Measurements from ENCODE around the gene NT5C2.
"Not testable (repeated sequence)": the region's sequence is repeated elsewhere in the genome, so short reads cannot be mapped to it uniquely, and the experiment has no call there.

The NT5C2 gene

DNA sequence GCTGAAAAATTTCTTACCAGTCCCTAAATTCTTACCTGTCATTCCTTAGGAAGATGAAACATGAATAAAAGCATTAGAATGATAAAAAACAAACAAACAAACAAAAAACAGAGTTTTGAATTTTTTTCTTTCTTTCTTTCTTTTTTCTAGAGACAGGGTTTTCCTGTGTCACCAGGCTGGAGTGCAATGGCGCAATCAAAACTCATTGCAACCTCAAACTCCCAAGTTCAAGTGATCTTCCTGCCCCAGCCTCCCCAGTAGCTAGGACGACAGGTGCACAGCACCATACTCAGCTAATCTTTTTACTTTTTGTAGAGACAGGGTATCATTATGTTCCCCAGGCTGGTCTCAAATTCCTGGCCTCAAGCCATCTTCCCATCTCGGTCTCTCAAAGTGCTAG is 26.5 kb downstream of the NT5C2 start:
- no peak for DNase-seq (ENCODE audit: low read depth in 2 of 2, low spot score in 1 of 2)

DNA sequence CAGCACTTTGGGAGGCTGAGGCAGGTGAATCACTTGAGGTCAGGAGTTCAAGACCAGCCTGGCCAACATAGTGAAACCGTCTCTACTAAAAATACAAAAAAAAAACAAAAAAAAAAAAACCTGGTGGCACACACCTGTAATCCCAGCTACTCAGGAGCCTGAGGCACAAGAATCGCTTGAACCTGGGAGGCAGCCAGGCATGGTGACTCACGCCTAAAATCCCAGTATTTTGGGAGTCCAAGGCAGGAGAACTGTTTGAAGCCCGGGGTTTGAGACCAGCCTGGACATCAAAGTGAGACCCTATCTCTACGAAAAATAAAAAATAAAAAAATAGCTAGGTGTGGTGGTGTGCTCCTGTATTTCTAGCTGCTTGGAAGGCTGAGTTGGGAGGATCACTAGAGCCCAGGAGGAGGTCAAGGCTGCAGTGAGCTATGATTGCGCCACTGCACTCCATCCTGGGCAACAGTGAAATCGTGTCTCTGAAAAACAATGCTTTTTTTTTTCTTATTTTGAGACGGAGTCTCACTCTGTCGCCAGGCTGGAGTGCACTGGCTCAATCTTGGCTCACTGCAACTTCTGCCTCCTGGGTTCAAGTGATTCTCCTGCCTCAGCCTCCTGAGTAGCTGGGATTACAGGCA is 29.2 kb downstream of the NT5C2 start:
- DNase-seq (ENCODE audit: low read depth in 2 of 2, low spot score in 1 of 2): not testable (repeated sequence)

DNA sequence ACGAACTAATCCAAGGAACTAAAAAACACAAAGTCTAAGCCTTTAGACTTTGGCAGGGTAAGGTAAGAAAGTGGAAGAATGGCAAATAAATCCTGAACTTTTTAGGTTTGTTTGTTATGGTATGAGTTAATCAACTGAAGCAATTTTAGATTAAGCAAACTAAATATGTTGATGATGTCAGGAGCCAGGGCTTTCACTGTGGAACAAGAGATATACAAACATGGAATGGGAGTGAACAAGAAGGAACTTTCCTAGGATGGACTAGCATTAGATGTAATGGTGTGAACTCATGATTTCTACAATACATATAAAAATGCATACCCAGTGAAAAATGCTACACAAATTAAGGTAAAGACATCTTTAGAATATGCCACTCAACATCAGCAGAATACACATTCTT is 35.8 kb downstream of the NT5C2 start:
- no peak for DNase-seq (ENCODE audit: low read depth in 2 of 2, low spot score in 1 of 2)

DNA sequence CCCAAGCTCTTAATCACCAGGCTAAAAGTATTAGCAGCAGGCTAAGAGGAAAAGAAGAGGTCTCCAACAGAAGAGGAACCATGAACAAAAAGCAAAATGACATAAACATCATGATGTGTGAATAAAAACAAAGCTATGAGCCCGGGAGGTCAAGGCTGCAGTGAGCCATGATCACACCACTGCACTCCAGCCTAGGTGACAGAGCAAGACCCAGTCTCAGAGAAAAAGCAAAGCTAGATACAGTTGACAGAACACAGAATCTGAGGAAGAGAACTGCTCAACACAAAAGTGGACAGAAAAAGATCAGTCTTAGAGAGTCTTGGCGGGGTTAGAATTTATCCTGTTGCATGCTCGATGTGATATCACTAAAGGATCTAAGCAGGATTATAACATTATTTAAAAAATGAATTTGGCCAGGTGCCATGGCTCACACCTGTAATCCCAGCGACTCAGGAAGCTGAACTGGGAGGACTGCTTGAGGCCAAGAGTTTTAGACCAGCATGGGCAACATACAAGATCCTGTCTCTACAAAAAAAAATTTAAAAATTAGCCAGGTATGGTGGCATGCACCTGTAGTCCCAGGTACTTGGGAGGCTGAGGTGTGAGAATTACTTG is 37.5 kb downstream of the NT5C2 start:
- DNase-seq (ENCODE audit: low read depth in 2 of 2, low spot score in 1 of 2): no peak

DNA sequence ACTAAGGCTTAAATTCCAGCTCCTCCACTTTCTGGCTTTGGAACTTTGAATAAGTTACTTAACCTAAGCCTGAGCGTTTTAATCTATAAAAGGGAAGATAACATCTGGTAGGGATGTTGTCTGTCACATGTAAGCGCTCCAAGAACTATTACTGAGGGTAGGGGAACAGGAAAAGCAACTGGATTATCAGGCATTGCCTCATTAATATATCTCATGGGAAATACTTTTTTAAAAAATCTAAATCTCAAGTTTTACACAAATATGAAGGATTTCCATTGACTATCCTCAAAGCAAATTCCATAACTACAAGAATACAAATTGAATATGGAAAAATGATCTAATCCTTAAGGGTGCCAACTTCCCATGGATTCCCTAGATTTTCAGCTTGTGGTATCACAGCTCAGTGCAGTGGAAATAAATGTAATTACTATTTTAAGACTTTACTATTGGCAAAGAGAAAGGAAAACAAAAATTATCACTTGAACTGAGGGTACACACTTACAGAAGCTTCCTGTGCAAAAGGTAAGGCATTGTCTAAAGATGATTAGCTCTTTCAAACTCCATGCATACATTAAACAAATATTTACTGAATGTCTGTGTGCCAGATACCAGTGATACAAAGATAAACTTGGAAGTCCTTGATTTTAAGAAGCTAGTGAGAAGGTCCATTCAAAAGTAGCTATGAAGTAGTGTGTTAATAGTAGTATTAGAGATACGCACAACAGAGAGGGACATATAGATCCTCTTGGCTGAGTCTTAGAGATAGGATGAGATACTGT is 38.4 kb downstream of the NT5C2 start:
- DNase-seq (ENCODE audit: low read depth in 2 of 2, low spot score in 1 of 2): no peak

DNA sequence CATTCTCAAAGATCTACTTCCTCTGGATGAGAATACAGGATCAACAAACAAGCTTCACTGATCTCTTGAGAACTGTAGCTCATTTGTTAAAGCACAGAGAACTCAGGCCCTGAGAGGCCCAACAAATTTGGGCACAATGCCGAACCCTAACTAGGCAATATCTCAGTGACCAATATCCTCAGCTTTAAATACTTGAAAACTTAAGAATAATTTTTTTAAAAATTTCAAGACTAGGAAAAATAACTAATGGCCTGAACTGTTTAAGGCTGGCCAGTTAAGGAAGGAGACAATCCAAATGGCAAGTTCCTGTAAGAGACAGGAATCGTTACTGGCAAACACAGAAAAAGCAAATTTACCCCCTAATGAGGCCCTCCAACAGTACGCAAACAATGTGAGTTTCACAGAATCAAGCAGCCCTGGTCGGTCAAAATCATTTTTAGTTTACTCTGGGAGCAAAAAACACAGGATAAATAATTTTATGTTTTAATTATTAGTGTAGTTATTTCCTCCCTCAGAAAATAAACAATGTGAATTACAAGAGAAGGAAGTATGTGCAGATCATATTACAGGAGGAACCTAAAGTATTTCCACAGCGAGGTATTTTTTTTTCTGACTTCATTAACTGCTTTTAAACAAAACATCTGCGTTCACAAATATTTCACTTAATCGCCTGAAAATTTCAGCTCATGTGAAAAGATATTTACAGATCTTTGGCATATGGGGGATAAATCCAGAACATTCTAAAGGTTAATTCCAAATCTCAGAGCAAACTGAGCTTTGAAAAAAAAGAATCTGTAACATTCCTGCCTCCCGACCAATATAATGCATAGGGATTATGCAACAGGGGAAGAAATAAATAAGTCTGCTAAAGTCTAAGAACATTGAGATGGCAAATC is 39.5 kb downstream of the NT5C2 start:
- no peak for DNase-seq (ENCODE audit: low read depth in 2 of 2, low spot score in 1 of 2)

DNA sequence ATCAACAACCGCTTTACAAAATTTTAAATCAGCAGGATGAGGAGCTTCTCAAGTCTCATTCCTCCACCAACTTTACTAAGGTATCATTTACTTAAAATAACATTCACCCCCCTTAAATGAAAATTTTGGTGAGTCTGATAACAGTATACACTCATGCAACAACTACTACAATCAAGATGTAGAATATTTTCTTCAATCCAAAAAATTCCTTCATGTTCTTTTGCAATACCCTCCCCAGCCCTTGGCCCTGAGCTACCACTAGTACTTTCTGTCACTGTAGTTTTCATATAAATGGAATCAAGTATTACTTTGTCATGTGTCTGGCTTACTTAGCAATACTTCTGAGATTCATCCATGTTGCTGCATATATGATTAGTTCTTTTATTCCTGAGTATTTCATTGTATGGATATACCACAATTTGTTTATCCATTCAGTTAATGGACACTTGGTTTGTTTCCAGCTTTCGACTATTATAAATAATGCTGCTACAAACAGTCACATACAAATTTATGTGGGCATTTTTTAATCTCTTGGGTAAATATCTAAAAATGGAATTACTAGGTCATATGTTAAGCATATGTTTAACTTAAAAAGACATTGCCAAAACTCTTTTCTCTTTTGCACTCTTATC is 43.0 kb downstream of the NT5C2 start:
- no peak for DNase-seq (ENCODE audit: low read depth in 2 of 2, low spot score in 1 of 2)

DNA sequence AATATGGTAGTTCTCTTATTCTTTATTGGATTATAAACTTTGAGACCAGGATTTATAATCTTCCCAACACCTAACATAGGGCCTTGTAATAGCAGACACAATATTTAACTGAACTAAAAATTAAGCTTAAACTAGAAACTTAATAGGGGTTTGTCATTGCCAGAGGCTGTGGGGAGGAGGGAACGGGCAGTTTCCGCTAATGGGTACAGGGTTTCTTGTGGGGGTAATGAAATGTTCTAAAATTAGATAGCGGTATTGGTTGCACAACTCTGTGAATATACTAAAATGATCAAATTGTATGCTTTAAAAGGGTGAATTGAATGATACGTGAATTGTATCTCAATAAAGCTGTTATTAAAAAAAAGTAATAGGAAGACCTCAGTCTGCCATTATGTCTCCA is 45.4 kb downstream of the NT5C2 start:
- no peak for DNase-seq (ENCODE audit: low read depth in 2 of 2, low spot score in 1 of 2)

DNA sequence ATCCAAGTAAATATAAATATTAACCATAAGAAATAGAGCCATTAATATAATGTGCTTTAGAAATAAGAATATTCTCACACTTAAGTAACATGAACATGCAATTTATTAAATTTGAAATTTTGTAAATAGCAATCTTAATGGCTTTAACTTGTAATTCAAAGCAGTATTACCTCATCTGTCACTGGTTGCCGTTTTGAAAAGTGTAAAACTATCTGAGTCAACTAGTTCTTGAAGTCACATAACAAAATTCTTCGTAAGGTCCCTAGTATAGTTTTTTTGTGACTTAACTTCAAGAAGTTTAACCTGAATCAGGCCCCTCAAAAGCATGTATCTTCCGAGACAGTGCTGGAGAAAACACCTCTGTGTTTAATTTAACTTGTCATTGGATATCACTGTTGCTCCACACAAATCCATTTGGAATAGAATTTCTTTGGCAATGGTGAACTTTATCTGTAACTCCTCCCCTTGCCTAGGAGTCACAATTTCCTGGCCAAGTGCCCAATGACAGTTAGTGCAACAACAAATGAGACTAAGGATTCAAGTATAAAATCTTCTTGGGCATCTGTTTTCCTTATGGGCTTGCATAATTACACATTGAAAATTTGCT is 47.1 kb downstream of the NT5C2 start:
- no peak for DNase-seq (ENCODE audit: low read depth in 2 of 2, low spot score in 1 of 2)

DNA sequence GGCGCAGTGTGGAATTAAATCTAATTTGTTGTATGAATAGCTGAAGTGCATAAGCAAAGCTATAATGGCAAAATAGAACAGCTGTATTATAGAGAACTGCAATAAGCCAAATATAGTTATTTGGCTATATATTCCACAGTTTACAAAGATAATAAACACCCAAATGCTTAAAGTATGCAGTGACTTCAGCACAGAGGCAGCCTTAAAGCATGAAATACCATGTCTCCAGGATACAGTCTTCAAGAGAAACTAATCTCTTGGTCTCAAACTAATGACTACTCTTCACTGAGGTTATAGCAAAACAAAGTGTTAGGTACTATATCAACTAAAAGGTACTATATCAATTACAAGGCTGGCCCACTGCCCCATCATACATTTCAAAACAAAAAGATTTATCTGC is 48.0 kb downstream of the NT5C2 start:
- no peak for DNase-seq (ENCODE audit: low read depth in 2 of 2, low spot score in 1 of 2)

DNA sequence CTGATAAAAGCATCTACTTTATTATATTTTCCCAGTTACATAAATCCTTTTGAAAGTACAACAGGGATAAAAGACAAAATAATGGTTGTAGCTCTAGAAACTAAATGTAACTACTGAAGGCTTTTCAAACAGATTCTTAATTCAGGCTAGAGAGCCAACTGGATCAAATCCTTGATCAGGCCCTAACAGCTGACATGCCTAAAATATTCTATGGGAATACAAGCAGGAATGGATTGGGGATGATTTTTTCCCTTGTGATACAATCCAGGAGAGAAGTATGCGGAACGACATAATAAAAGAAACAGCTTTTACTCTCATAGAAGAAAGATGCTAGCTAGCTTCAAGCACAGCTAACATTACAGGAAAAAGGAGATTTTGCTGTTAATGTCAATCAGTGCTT is 49.0 kb downstream of the NT5C2 start:
- no peak for DNase-seq (ENCODE audit: low read depth in 2 of 2, low spot score in 1 of 2)

DNA sequence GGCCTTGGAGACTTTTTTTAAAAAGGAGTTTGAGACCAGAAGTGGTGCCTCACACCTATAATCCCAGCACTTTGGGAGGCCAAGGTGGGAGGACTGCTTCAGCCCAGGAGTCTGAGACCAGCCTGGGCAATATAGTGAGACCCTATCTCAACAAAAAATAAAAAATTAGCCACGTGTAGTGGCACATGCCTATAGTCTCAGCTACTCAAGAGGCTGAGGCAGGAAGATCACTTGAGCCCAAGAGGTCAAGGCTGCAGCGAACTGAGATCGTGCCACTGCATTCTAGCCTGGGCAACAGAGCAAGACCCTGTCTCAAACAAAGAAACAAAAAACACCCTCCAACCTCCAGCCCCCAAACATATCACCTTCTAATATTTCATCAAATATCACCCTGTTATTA is 49.4 kb downstream of the NT5C2 start:
- DNase-seq (ENCODE audit: low read depth in 2 of 2, low spot score in 1 of 2): not testable (repeated sequence)

DNA sequence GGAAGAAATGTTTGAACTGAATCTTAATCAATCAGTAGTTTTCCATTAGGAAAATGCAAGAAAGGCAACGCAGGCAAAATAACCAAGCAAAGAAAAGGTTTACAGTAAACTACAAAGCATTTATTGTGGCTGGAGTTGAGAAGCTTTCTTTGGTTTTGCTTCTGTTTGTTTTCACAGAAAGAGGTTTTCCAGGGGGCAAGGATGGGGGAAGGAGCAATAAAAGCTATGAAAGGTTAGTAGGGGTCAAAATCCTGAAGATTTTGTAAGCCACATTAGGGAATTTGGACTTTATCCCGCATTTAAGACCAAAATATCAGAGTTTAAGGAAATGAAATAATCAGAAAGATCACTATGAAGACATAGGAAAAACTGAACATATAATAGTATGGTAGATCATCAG is 51.1 kb downstream of the NT5C2 start:
- no peak for DNase-seq (ENCODE audit: low read depth in 2 of 2, low spot score in 1 of 2)

DNA sequence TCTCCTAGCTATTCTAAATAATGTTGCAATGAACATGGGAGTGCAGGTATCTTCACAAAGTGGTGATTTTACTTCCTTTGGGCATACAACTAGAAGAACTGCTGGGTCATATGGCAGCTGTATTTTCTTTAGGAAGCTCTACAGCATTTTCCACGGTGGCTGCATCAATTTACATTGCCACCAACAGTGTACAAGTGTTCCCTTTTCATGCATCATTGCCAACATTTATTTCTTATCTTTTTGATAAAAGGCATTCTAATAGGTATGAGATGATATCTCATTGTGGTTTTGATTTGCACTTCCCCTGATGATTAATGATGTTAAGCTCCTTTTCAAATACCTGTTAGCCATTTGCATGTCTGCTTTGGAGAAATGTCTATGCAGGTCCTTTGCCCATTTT is 52.6 kb downstream of the NT5C2 start:
- DNase-seq (ENCODE audit: low read depth in 2 of 2, low spot score in 1 of 2): no peak

DNA sequence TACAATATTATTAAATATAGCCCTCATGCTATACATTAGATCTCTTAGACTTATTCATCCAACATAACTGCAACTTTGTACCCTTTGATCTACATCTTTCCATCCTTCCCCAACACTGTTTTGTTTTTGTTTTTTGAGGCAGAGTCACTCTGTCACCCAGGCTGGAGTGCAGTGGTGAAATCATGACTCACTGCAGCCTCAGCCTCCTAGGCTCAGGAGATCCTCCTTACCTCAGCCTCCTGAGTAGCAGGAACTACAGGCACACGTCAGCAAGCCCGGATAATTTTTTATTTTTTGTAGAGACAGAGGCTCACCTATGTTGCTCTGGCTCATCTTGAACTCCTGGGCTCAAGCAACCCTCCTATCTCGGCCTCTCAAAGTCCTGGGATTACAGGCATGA is 53.3 kb downstream of the NT5C2 start:
- DNase-seq (ENCODE audit: low read depth in 2 of 2, low spot score in 1 of 2): no peak

DNA sequence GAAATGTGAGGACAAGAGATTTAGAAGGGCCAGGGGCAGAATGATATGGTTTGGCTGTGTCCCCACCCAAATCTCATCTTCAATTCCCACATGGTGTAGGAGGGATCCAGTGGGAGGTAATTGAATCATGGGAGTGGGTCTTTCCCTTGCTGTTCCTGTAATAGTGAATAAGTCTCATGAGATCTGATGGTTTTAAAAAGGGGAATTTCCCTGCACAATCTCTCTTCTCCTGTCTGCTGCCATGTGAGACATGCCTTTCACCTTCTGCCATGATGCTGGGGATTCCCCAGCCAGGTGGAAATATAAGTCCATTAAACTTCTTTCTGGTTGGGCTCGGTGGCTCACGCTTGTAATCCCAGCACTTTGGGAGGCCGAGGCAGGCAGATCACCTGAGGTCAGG is 57.9 kb downstream of the NT5C2 start:
- DNase-seq (ENCODE audit: low read depth in 2 of 2, low spot score in 1 of 2): not testable (repeated sequence)

DNA sequence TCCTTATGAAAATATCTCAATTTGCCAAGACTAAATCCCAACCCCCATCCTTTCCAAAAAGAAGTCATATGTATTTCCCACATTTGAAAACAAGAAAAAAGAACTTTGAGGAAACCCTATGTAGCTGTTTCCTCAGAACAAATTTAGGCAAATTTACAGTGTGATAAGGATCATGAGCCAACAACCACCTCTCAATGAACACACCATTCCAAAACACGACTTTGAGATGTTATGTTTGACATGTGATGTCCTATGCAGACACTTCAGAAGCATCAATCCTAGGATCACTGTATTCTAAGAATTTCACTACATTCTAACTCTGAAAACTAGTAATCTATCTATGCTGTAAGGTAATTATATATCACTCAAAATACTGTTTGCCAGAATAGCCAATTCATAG is 62.2 kb downstream of the NT5C2 start:
- no peak for DNase-seq (ENCODE audit: low read depth in 2 of 2, low spot score in 1 of 2)

DNA sequence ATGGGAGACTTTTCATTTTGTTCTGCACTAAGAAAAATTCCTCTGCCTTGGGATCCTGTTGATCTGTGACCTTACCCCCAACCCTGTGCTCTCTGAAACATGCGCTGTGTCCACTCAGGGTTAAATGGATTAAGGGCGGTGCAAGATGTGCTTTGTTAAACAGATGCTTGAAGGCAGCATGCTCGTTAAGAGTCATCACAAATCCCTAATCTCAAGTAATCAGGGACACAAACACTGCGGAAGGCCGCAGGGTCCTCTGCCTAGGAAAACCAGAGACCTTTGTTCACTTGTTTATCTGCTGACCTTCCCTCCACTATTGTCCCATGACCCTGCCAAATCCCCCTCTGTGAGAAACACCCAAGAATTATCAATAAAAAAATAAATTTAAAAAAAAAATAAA is 62.9 kb downstream of the NT5C2 start:
- not testable (repeated sequence) for DNase-seq (ENCODE audit: low read depth in 2 of 2, low spot score in 1 of 2)

DNA sequence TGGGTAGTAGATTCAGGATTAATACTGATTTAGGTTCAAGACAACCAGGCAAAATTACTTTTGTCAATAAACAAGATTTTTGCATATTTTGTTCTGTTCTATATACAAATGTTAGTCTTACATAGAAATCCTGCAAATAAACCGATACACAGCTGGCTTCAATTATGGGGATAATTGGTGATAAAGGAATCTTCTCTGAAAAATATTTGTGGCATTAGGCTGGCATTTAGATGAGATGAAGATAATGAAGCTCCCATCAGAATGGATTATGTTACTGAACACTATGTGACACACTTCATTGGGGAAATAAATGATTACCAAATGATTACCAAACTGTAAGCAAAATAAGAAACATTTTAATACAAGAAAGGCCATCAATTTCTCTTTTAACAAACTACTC is 65.8 kb downstream of the NT5C2 start:
- no peak for DNase-seq (ENCODE audit: low read depth in 2 of 2, low spot score in 1 of 2)

Data from stimulated activated CD8-positive, alpha-beta memory T cell treated with anti-CD3 and anti-CD28 coated beads, Interleukin-4, amount 100 ng/mL, for 4 hours (primary cell).